Measurements from ENCODE around the gene CACNA1B.
"Not testable (repeated sequence)": the region's sequence is repeated elsewhere in the genome, so short reads cannot be mapped to it uniquely, and the experiment has no call there.

The CACNA1B gene

DNA sequence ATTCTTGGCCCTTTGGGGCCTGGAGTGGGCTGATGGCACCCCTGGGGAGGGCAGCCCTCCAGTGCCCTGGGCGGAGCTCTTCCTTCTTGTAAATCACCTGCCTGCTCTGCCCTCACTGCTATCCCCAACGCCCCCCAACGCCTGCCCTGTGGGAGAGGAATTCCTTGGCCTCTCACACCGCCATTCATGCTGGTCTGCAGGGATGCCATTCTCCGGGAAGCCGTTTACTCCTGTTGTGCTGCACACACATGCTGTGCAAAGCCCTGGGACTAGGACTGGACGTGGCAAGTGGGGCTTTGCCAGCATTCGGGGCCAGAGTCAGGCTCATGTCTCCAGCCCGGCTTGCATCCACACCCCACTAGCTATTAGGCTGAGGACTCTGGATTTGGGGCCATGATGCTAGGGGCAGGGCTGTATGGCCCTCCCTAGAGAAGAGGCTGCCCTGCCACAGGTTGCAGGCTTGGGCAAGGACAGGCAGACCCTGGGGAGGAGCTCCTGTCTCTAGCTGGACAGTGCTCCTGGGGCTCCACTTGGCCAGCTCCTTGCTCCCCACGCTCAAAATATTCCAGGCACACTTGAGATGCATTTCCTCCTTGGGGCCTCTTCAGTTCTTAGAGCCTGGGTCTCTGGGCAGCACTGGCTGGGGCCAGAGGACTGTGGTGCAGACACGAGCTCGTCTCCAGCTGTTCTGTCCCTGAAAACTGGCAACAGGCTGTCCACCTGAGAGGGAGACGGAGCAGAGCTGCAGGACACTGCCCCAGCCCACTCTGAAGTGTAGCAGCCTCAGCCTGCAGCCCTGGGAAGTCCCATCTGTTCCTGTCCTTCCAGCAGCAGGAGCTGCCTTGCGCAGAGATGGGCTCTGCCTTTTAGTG, 226.9 kb downstream of the CACNA1B start:
- DNase-seq: no peak

DNA sequence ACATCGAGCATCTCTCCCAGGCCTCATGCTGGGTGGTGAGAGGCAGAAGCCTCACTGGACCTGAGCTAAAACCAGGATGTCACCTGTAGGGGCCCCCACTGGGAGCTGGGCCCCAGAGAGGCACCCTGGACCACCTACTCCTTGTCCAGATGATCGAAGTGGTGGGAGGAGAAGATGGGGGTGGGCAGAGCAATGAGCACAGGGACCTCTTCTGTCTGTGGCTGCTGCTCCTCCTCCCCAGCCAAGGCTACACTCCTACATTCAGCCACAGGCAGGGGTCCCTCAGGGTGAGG, 227.5 kb downstream of the CACNA1B start:
- no peak for DNase-seq

DNA sequence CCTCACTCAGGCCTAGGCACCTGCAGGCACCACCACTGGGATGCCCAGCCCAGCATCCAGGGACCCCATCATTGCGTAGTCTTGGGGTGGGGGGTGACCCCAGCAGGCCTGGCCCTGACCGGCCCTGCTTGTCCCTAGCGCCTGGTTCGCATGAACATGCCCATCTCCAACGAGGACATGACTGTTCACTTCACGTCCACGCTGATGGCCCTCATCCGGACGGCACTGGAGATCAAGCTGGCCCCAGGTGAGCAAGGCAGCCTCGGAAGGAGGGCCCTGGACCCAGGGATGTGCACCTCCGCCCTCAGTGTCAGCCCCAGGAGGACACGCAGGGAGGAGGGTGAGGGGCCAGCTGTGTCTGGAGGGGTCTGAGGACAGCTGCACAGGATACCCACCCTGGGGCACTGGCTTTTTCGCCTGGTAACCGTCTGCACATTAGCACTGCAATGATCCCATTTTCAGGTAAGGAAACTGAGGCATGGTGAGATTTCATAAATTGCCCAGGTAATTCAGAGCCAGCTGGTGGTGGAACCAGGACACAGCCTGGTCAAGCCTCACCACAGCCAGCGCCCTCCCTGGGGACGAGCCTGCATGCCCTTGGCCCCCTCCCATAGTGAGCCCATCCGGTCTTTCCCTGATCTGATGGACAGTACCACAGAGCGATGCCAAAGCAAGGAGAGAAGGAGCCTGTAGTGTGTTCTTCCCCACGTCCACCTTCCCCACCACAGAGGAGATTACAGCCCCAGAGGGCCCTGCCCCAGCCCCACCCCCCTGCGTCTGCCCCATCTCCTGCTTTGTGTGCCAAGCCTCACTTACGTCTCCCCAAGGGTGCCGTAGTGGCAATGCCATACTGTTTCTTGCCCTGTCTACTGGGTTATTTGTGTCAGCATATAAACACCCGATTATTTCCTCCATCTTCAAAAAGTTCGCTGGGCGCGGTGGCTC, 228.3 kb downstream of the CACNA1B start:
- DNase-seq: no peak

DNA sequence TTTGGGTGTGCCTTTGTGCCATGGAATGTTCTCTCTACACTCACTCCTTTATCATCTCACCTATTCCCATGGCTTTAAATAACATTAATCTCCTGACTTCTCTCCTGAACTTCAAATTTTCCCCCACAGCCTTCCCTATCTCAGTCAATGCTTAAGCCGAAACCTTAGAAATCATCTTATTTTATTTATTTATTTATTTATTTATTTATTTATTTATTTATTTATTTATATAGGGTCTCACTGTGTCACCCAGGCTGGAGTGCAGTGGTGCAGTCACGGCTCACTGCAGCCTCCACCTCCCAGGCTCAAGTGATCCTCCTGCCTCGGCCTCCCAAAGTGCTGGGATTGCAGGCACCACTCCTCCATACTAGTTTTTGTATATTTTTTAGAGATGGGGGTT, 229.5 kb downstream of the CACNA1B start:
- DNase-seq: not testable (repeated sequence)

DNA sequence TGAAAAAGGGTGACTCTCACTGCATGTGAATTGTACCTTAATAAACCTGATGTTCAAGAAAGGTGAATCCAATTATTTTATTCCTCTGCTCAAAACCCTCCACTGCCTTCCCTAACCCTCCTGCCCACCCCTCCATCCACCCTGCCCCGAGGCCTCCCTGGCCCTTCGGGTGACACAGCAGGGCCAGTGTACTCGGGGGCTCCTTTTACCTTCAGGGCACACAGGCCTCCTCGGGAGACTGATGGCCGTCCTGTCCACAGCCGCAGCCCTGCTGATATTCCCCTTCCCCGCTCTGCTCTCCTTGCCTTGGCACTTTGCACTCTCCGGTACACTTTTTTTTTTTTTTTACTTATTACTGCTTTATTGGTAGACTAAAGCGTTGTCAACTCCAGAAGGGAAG, 234.0 kb downstream of the CACNA1B start:
- DNase-seq: no peak

DNA sequence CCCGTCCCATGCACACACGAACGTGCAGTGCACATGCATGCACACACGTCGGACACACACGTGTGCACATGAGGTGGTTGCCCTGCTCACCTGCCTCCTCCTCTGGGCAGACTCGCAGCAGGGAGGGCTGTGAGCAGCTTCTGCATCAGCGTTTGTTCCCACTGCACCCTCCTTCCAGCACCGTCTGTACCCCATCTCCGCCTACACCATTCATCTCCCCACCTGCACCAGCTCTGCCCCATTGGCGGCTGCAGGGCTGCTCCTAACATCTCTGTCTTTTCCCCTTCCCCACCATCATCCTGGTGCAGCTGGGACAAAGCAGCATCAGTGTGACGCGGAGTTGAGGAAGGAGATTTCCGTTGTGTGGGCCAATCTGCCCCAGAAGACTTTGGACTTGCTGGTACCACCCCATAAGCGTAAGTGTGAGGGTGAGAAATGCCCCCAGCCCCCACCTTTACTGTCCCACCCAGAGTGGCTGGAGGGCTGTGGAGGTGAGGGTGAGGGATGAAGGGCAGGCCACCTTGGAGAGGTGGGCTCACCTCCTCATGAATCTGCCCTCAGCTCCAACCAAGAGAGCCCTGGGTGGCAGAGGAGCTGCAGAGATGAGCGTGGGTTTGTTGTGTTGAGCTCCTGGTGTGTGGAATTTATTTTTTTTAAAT, 234.6 kb downstream of the CACNA1B start:
- DNase-seq: no peak

DNA sequence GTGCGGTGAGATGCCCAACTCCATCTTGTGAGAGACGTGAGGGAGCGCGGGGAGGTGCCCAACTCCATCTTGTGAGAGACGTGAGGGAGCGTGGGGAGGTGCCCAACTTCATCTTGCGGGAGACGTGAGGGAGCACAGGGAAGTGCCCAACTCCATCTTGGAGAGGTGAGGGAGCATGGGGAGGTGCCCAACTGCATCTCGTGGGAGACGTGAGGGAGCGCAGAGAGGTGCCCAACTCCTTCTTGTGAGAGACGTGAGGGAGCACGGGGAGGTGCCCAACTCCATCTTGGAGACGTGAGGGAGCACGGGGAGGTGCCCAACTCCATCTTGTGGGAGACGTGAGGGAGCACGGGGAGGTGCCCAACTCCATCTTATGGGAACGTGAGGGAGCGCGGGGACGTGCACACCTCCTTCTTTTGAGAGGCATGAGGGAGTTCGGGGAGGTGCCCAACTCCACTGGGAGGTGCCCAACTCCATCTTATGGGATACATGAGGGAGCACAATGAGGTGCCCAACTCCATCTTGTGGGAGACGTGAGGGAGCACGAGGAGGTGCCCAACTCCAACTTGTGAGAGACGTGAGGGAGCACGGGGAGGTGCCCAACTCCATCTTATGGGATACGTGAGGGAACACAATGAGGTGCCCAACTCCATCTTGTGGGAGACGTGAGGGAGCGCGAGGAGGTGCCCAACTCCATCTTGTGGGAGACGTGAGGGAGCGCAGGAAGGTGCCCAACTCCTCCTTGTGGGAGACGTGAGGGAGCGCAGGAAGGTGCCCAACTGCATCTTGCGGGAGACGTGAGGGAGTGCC, 235.4 kb downstream of the CACNA1B start:
- DNase-seq: no peak

DNA sequence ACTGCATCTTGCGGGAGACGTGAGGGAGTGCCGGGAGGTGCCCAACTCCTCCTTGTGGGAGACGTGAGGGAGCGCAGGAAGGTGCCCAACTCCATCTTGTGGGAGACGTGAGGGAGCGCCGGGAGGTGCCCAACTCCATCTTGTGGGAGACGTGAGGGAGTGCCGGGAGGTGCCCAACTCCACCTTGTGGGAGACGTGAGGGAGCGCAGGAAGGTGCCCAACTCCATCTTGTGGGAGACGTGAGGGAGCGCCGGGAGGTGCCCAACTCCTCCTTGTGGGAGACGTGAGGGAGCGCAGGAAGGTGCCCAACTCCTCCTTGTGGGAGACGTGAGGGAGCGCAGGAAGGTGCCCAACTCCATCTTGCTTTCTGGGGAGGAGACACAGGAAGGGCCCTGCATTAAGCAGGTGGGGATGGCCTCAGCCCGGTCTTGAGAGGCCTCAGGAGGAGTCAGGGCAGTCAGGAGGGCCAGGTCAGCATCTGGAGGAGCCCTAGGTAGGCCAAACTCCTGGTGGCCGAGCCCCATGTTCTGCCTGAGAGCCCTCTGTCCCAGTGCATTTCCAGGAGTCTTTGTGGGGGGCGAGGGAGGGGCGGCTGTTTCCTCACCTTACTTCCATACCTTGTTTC, 236.2 kb downstream of the CACNA1B start:
- not testable (repeated sequence) for DNase-seq

DNA sequence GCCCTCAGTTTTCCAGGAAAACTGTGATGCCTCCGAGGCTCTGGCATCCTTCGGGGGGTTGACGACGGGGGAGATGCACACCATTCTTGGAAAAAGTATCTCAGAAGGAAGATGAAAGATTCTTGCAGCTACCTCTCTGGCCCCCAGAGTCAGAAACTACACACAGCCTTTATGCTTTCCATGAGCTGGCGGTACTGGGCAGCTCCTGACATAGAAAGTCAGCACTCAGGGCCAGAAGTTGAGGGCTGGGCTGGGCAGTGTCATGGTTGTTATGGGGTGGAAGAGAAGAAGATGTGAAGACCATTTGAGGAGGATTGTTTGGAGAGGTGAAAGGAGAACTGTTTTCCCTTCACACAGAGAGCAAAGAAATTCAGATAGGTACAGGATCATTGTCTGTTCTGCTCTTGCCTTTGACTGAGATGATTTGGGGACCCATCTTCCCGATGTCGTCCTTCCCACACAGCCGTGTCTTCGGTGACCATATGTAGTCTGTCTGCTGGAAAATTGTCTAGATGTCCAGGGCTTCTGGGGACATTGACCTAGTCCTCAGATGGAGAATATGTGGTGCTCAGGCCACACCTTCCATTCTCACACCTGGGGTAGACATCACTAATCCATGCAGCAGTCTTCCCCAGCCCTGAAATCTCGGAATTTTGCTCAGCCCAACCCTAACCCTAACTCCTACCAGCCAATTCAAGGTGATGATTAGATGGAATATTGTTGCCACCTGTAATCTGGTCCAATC, 237.1 kb downstream of the CACNA1B start:
- no peak for DNase-seq

DNA sequence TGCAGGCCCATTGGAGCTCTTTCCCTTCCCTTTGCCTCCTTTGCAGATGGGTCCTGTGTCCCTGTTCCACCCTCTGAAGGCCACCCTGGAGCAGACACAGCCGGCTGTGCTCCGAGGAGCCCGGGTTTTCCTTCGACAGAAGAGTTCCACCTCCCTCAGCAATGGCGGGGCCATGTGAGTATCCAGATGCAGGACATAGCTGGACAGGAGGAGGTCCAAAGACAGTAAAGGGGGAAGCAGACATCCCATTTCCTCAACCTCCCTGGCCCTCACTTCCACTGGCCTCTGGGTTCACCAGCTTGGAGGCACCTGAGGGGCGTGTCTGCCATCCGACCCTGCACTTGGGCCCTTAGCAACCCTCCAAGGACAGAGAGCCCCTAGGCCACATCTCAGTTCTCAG, 237.9 kb downstream of the CACNA1B start:
- DNase-seq: no peak

DNA sequence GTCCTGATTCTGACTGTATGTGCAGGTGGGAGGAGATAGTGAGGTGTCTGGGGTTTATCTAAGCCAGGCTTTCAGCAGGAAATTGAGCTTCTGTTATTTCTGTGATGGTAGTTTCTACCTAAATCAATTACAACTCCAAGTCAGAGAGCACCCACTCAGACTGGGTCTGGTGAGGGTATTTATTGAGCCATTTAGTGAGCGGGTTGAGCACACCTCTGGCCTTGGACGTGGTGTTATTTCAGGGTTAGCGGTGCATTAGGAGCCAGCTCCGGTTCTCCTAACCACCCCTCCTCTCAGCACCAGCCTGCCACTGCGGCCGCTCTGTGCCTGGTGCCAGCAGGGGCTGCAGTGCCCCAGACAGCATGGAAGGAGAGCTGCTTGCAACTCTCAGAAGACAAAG, 238.9 kb downstream of the CACNA1B start:
- no peak for DNase-seq

DNA sequence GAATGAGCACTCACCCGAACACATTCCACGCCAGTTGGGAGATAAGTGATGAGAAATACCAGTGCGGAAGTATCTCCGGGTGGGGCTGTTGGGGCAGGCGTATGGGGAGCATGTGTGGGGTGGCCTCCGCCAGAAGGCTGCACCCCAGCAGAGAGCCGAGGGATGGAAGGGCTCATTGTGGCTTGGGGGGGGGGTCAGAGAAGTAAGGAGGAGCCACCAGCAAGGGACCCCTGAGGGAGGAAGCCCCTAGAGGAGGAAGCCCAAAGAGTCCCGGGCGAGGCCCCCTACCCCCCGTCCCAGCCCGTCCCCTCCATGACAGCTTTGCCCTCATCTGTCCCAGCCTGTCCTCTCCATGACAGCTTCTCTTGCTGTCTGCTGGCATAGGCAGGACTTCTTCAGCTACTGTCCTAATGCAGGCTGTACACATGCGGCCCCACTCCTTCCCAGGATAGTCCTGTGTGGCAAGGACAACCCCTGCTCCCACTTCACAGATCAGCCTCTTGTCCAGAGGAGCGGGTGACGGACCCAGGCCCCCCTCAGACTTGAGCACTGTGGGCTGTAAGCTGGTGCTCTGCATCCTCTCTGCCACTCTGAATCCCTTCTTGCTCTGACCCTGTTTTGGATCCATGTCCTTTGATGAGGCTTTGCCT, 239.6 kb downstream of the CACNA1B start:
- no peak for DNase-seq

DNA sequence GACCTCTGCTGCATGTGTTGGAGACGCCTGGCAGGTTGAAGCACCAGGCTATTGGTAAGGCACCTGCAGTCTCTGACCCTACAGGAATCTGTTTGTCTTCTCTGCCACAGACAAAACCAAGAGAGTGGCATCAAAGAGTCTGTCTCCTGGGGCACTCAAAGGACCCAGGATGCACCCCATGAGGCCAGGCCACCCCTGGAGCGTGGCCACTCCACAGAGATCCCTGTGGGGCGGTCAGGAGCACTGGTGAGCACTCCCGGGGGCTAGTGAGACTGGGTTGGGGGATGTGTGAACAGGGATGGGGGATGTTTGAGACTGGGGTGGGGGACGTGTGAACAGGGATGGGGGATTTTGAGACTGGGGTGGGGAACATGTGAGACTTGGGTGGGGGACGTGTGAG, 240.3 kb downstream of the CACNA1B start:
- DNase-seq: no peak

DNA sequence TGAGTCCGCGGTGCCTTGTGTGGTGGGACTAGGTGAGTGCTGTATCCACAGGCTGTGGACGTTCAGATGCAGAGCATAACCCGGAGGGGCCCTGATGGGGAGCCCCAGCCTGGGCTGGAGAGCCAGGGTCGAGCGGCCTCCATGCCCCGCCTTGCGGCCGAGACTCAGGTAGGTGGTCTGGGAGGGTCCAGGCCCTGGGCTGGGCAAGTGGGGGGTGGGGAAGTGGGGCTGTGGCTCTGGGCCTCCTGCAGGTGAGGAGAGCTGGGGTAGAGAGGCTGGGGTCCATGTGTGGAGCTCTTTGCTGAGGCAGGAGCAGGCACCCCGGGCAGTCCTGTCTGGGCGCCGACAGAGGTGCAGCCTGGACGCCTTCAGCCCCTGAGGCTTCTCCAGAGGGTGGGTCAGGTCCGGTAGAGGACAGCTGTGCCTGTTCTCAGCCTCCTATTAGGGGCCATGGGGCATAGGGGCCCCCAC, 241.1 kb downstream of the CACNA1B start:
- no peak for DNase-seq

DNA sequence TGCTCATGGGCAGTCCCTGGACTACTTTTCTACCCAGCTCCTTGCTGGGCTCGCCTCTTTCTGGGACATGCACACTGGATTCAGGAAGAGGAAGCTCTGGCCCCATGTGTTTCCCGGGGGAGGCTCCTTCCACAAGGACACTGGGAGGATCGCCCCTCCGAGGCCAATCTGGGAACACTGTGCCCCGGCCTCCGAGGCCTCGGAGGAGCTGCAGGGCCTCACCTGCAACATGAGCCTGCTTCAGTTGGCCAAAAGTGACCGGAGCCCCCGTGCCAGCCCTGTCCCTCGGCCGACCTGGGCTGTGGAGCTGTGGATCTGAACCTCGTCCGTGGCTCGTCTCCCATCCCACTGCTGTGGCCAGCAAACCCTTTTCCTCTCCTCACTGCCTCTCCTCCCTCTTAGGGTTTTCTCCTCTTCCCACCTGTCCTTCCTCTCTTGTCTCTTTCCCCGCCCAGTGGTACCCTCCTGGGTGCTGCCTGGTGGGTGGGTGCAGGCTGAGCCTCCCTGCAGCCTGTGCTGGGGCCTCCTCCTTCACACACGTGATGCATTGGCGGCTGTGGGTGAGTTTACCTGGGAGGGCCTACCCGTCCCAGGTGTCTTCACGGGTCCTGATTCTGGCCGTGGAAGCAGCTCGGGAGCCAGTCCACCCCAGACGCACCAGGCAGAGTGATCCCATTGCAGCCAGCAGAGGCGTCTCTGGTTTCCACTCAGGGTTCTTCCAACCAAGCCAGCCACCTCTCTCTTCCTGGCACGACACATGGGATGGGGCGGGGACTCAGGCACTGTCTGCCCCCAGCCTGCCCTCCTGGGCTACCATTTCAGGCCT, 241.8 kb downstream of the CACNA1B start:
- no peak for DNase-seq

DNA sequence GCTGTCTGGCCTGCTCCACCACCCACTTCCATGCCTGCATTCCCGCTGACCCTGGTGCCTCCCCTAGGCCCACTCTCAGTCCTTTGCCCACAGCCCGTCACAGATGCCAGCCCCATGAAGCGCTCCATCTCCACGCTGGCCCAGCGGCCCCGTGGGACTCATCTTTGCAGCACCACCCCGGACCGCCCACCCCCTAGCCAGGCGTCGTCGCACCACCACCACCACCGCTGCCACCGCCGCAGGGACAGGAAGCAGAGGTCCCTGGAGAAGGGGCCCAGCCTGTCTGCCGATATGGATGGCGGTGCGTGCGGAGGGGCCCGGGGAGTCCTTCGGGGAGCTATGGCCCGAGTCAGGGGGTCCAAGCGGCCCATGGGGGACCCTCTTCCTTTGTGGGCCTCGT, 242.5 kb downstream of the CACNA1B start:
- no peak for DNase-seq

DNA sequence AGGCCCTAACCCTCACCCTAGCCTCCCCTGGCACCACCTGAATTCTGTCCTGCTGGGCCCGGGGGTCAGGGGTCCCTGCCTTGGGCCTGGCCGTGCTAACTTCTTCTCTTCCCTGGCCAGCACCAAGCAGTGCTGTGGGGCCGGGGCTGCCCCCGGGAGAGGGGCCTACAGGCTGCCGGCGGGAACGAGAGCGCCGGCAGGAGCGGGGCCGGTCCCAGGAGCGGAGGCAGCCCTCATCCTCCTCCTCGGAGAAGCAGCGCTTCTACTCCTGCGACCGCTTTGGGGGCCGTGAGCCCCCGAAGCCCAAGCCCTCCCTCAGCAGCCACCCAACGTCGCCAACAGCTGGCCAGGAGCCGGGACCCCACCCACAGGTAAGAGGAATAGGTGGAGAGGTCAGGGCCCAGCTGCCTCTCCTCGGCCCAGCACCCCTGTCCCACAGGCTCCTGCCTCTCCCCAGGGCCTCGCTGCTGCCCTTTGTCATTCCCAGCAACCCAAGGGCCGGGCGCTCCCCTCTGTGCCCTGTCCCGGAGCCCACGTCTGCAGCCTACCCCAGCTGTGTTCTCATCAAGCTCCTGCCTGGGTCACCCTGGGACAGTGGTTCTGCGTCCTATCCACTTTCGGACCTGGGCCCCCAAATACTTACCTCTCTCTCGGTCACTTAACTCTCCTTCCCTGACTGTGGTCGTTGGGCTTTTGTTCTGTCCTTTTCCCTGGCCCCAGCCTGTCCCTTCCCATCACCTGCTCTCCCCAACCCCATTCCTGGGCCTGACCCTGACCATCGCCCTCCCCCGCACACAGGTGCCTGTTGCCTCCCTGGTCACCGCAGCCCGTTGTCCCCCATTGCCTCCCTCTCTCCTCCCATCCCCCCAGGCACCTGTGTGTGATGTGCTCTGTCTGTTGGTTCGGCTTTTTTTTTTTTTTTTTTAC, 243.2 kb downstream of the CACNA1B start:
- DNase-seq: no peak

DNA sequence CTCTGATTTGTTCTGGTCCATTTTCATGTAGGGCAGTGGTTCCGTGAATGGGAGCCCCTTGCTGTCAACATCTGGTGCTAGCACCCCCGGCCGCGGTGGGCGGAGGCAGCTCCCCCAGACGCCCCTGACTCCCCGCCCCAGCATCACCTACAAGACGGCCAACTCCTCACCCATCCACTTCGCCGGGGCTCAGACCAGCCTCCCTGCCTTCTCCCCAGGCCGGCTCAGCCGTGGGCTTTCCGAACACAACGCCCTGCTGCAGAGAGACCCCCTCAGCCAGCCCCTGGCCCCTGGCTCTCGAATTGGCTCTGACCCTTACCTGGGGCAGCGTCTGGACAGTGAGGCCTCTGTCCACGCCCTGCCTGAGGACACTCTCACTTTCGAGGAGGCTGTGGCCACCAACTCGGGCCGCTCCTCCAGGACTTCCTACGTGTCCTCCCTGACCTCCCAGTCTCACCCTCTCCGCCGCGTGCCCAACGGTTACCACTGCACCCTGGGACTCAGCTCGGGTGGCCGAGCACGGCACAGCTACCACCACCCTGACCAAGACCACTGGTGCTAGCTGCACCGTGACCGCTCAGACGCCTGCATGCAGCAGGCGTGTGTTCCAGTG, 244.0 kb downstream of the CACNA1B start:
- DNase-seq: no peak
